SK-N-SH treated with all-trans-retinoic acid at 6 μM for 48 hours (cell line): ENCODE results near the gene NEBL.

Experiments used
- OSR1 ChIP-seq: fragments of 250-450 bp; sonication (Bioruptor Pico); IDR thresholded peaks from 2 replicates; pipeline ENCODE4 v1.8.0; 2022; ENCODE audit warnings: moderate library complexity, mild to moderate bottlenecking, inconsistent platforms
- PPARA ChIP-seq: fragments of 250-450 bp; sonication (Bioruptor Pico); IDR thresholded peaks from 2 replicates; pipeline ENCODE4 v1.5.0; 2020; ENCODE audit warnings: mild to moderate bottlenecking, borderline replicate concordance
- RARB ChIP-seq: fragments of 250-450 bp; sonication (Bioruptor Pico); IDR thresholded peaks from 2 replicates; pipeline ENCODE4 v1.8.0; 2021; ENCODE audit warnings: mild to moderate bottlenecking, moderate library complexity
- ZFP3 ChIP-seq: fragments of 250-450 bp; sonication (Bioruptor Pico); IDR thresholded peaks from 2 replicates; pipeline ENCODE4 v1.5.0; 2020; ENCODE audit warnings: mild to moderate bottlenecking, moderate library complexity
- ZNF565 ChIP-seq: fragments of 450-650 bp; formaldehyde crosslinking; conservative IDR thresholded peaks from 2 replicates; pipeline ENCODE4 v1.5.0; 2020; ENCODE audit warnings: low read depth, mild to moderate bottlenecking, moderate library complexity
- TF ChIP-seq, protein P1 (sequence below): fragments of 250-450 bp; sonication (Bioruptor Pico); IDR thresholded peaks from 2 replicates; pipeline ENCODE4 v1.5.1; 2021; ENCODE audit warnings: mild to moderate bottlenecking, moderate library complexity

DNA sequence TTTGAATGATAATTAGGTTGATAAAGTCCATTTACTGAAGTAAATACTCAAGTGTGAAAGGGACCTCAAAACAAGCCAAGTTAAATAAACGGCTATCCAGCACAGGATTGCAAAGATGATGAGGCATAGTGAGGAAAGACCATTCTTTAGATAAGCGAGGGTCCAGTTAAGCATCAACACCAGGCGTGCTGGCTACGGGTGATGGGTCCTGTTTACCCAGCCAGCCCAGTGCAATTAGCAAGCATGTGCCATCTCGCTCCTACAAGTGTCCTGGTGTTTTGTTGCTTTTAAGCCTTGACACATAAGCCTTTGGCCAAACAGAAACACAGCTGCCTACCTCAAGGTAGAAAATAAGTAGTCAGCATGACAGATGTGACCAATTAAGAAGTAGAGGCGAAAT is 7.1 kb downstream of the NEBL start:
- TF ChIP-seq ZFP3 (CRISPR knock-in tag) (no peak), PPARA (CRISPR knock-in tag) (no peak), RARB (CRISPR knock-in tag) (no peak), ZNF565 (CRISPR knock-in tag) (no peak), OSR1 (CRISPR knock-in tag) (no peak)
- TF ChIP-seq, protein P1, sequence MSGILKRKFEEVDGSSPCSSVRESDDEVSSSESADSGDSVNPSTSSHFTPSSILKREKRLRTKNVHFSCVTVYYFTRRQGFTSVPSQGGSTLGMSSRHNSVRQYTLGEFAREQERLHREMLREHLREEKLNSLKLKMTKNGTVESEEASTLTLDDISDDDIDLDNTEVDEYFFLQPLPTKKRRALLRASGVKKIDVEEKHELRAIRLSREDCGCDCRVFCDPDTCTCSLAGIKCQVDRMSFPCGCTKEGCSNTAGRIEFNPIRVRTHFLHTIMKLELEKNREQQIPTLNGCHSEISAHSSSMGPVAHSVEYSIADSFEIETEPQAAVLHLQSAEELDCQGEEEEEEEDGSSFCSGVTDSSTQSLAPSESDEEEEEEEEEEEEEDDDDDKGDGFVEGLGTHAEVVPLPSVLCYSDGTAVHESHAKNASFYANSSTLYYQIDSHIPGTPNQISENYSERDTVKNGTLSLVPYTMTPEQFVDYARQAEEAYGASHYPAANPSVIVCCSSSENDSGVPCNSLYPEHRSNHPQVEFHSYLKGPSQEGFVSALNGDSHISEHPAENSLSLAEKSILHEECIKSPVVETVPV (CRISPR knock-in tag): no peak
